ENCODE data around the gene DCBLD2. TPM values are rescaled to one million over a fixed set of nuclear protein-coding genes. Genes with fewer than 3 reads are reported as not detected.

Gene DCBLD2
- total and polyA plus RNA-seq, 2 of the 13 experiments (the other 11 are each of a cell fraction or from before 2014, with no cell fraction given) = 43.8 to 56.9 TPM

- TF ChIP-seq KIAA2018 (CRISPR knock-in tag; IDR thresholded peaks at IDR 0.05; ENCODE audit: borderline replicate concordance) (no peak), MEIS1 (CRISPR knock-in tag; IDR thresholded peaks at IDR 0.05; ENCODE audit: borderline replicate concordance) (no peak), RAD51 (IDR thresholded peaks at IDR 0.05; ENCODE audit: borderline replicate concordance) (no peak)
These were observed 20.5 kb upstream of the DCBLD2 start (continued) for GRCh38 chr3:98921957-98922356.

DNA sequence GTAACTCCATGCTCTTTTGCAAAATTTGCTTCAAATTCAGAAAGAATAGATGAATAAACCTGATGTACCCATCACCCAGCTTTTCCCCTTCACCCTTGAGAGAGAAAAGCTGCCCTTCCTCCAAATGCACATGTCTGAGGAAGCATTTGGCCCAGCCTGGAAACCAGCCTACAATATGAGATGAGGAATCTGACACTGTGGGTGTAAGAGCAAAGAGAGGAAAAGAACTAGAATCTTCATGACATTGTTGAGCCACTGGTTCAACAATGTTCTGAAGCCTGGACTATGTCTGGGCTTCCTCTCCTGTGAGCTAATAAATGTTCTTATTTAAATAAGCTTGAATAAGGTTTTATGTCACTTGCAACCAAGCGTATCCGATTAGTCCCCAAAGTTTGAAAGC is 18.7 kb upstream of the DCBLD2 start:
- peaks cover 12% of the 10 kb centered on the region for H3K4me1 ChIP-seq (ENCODE audit: insufficient read depth, low read length)
- no peaks in the 10 kb centered on the region for H4K20me1 ChIP-seq (ENCODE audit: insufficient read depth, low read length)
- H3K9ac ChIP-seq (ENCODE audit: insufficient read depth, low read depth, low read length) = no peak overlapping the region
- FAIRE-seq (no peak), DNase-seq (ENCODE audit: low spot score) (no peak), ATAC-seq (no peak)
- no peaks in the 10 kb centered on the region for H3K27me3 ChIP-seq (ENCODE audit: control insufficient read depth in 1 of 2, insufficient read depth in 2 of 2, low read length in 2 of 2)
- no peak overlapping the region for H3K4me2 ChIP-seq (ENCODE audit: low read depth, low read length)
- ChIA-PET POLR2A (interaction anchor here (1.6 kb wide), 1 partner anchor 18 kb away, joined by 5 read pairs; the partner anchor contains the start of gene DCBLD2), CTCF (ENCODE audit: low intra/inter-chr PET ratio, low total read pairs) (no interaction called here)
- no peaks in the 10 kb centered on the region for H3K9me3 ChIP-seq (ENCODE audit: low read length)
- H3K36me3 ChIP-seq (replicated peaks in 1 of 2; ENCODE audit: control insufficient read depth in 1 of 2, insufficient read depth in 2 of 2, low read length in 2 of 2) = no peaks in the 10 kb centered on the region
- no peak overlapping the region for H2AFZ ChIP-seq (ENCODE audit: low read length)
- 100% methylated on average over 2 of the region's 2 CpGs for WGBS (ENCODE audit: low lambda C conversion rate)
- in situ Hi-C loops (cut with HindIII; ENCODE audit: extremely low pct_ligation_motif_present, low pct_unique_long_range_greater_than_20kb) (no loop called here), intact Hi-C loops (cut with micrococcal nuclease; ENCODE audit: unreplicated experiment) (no loop called here)
- TF ChIP-seq ZNF367 (CRISPR knock-in tag; IDR thresholded peaks at IDR 0.05; ENCODE audit: borderline replicate concordance) (no peak), KLF16 (CRISPR knock-in tag; IDR thresholded peaks at IDR 0.05) (no peak), NR0B2 (CRISPR knock-in tag; IDR thresholded peaks at IDR 0.05) (no peak), ZNF33B (CRISPR knock-in tag; IDR thresholded peaks at IDR 0.05) (no peak), FOXA1 (IDR thresholded peaks at IDR 0.05) (no peak), FOXA1 (CRISPR knock-in tag; IDR thresholded peaks at IDR 0.05) (no peak), ZNF180 (CRISPR knock-in tag; IDR thresholded peaks at IDR 0.05; ENCODE audit: borderline replicate concordance, low read depth) (no peak), ZBTB3 (CRISPR knock-in tag; IDR thresholded peaks at IDR 0.05; ENCODE audit: borderline replicate concordance, low read depth) (no peak)
- no TSS peak for BruUV-seq (replicated peaks)
- H3K27ac ChIP-seq (ENCODE audit: extremely low read length, insufficient read depth, low read length) = no peak overlapping the region
- H3K4me3 ChIP-seq (replicated peaks in 1 of 3; ENCODE audit: insufficient read depth in 1 of 3, low read depth in 2 of 3, low read length in 3 of 3) = no peak overlapping the region
- no peaks in the 10 kb centered on the region for H3K79me2 ChIP-seq (ENCODE audit: insufficient read depth, low read length)

Measured in HepG2 (cell line).